OCI-LY7 (cell line): ENCODE data around the gene RARS1. TPM values are rescaled to one million over a fixed set of nuclear protein-coding genes. Genes with fewer than 3 reads are reported as not detected.

Source experiments
- BruUV-seq: library from RNA; stranded (reverse); fragments of 400-500 nt; replicated peaks from 2 replicates; lab custom pipeline; 2021; lab: Mats Ljungman, UMichigan
- CTCF ChIA-PET: fragments of 300-600 bp; sonication (Branson Sonifier 250); formaldehyde crosslinking; loops from one replicate; lab custom pipeline; 2022; ENCODE audit warnings: antibody characterized with exemption; ENCODE audit not compliant: unreplicated experiment; lab: Charles Lee
- POLR2A ChIA-PET: fragments of 300-600 bp; sonication (Branson Sonifier 250); formaldehyde crosslinking; loops from one replicate; lab custom pipeline; 2022; ENCODE audit warnings: antibody characterized with exemption; lab: Charles Lee
- DNase-seq: peaks from one replicate; pipeline ENCODE4 v3.0.0-alpha.2; 2015; ENCODE audit warnings: low spot score
- H2AFZ ChIP-seq: fragments of 200-600 bp; sonication (generic), shearing (Covaris generic); 2 replicates; pipeline ENCODE4 v1.6.1; 2014; ENCODE audit warnings: mild to moderate bottlenecking, antibody characterized with exemption, low read length, moderate library complexity
- H3K27ac ChIP-seq: fragments of 200-600 bp; sonication (generic); 2 replicates; pipeline ENCODE4 v1.5.1; 2014; ENCODE audit warnings: mixed run types, low read depth, mild to moderate bottlenecking, moderate library complexity, low read length, inconsistent platforms; ENCODE audit not compliant: poor library complexity, severe bottlenecking
- H3K36me3 ChIP-seq: fragments of 200-600 bp; sonication (generic); 2 replicates; pipeline ENCODE4 v1.6.1; 2014; ENCODE audit warnings: mild to moderate bottlenecking, antibody characterized with exemption, low read length, moderate library complexity, mixed read lengths; ENCODE audit not compliant: insufficient read depth
- H3K4me1 ChIP-seq: fragments of 200-600 bp; sonication (generic); 2 replicates; pipeline ENCODE4 v1.5.1; 2014; ENCODE audit warnings: mild to moderate bottlenecking, low read length; ENCODE audit not compliant: insufficient read depth, poor library complexity, severe bottlenecking
- H3K4me2 ChIP-seq: fragments of 200-600 bp; sonication (generic); 2 replicates; pipeline ENCODE4 v1.6.1; 2014; ENCODE audit warnings: mild to moderate bottlenecking, low read length
- H3K4me3 ChIP-seq: fragments of 200-600 bp; sonication (generic); 2 replicates; pipeline ENCODE4 v1.5.1; 2014; ENCODE audit warnings: mild to moderate bottlenecking, low read depth, low read length; ENCODE audit not compliant: poor library complexity, severe bottlenecking
- H3K79me2 ChIP-seq: fragments of 200-600 bp; sonication (generic); 2 replicates; pipeline ENCODE4 v1.6.1; 2016; ENCODE audit warnings: low read depth, mild to moderate bottlenecking, low read length, moderate library complexity, mixed read lengths; ENCODE audit not compliant: insufficient read depth
- H3K9me2 ChIP-seq: fragments of 200-600 bp; sonication (generic); 2 replicates; pipeline ENCODE4 v1.6.1; 2016; ENCODE audit warnings: mild to moderate bottlenecking, low read length, mixed read lengths; ENCODE audit not compliant: insufficient read depth
- H3K9me3 ChIP-seq: fragments of 200-600 bp; sonication (generic); 2 replicates; pipeline ENCODE4 v1.6.1; 2014; ENCODE audit warnings: mild to moderate bottlenecking, mixed run types, low read length, mixed read lengths
- H4K20me1 ChIP-seq: fragments of 200-600 bp; sonication (generic); 2 replicates; pipeline ENCODE4 v1.6.1; 2014; ENCODE audit warnings: mild to moderate bottlenecking, antibody characterized with exemption, low read length, moderate library complexity, mixed read lengths; ENCODE audit not compliant: insufficient read depth
- CTCF ChIP-seq: fragments of 200-600 bp; sonication (generic); conservative IDR thresholded peaks from 2 replicates; pipeline ENCODE4 v1.5.1; 2014; ENCODE audit warnings: mild to moderate bottlenecking, antibody characterized with exemption, low read length, moderate library complexity, mixed read lengths
- EZH2phosphoT487 ChIP-seq: fragments of 200-600 bp; sonication (generic); IDR thresholded peaks from 2 replicates; pipeline ENCODE4 v1.6.1; 2018; ENCODE audit warnings: low read depth, borderline replicate concordance, mild to moderate bottlenecking, mixed run types, antibody characterized with exemption, low read length, moderate library complexity, mixed read lengths
- intact Hi-C: fragments of 100-400 bp; cut with micrococcal nuclease; formaldehyde crosslinking; loops from one replicate; pipeline ENCODE4 v1.10.0; 2022; ENCODE audit not compliant: unreplicated experiment
- total RNA-seq, 2 experiments: library from RNA; depleted of rRNA in 1 of 2; stranded (reverse); fragments of >200 nt in 1 of 2; shearing (Covaris generic) in 1 of 2; gene quantifications; 2 replicates each; pipeline ENCODE4 v1.2.3, GENCODE V29; 2014 to 2022

RARS1 gene
- total RNA-seq, 2 experiments from 2014 or later, result 54.4 to 88.4 TPM

GRCh38 chr5:168463081-168463480 lies 23.2 kb upstream of the RARS1 start:
- Histone ChIP-seq H3K4me1 (no peaks in the 10 kb centered on the region), H3K79me2 (no peaks in the 10 kb centered on the region), H3K36me3 (no peaks in the 10 kb centered on the region), H2AFZ (no peak overlapping the region), H4K20me1 (no peaks in the 10 kb centered on the region), H3K9me3 (no peaks in the 10 kb centered on the region), H3K27ac (no peak overlapping the region), H3K9me2 (no peaks in the 10 kb centered on the region), H3K4me2 (no peak overlapping the region), H3K4me3 (no peak overlapping the region)
- TF ChIP-seq EZH2phosphoT487 (no peak), CTCF (no peak)
- intact Hi-C loops, result no loop called here
- ChIA-PET POLR2A (interaction anchor here (0.6 kb wide), 1 partner anchor 40 kb away, joined by 4 read pairs; no protein-coding TSS in a partner anchor), CTCF (no interaction called here)
- no TSS peak for BruUV-seq
- no peak for DNase-seq

GRCh38 chr5:168464214-168464613 lies 22.1 kb upstream of the RARS1 start:
- no peaks in the 10 kb centered on the region for H3K79me2 ChIP-seq
- POLR2A ChIA-PET, result no interaction called here
- intact Hi-C loops, result no loop called here
- no peak for DNase-seq
- no peaks in the 10 kb centered on the region for H3K9me2 ChIP-seq
- H3K9me3 ChIP-seq, result no peaks in the 10 kb centered on the region
- no peak for TF ChIP-seq EZH2phosphoT487
- no peak for TF ChIP-seq CTCF
- no peak overlapping the region for H3K4me3 ChIP-seq
- no peaks in the 10 kb centered on the region for H3K36me3 ChIP-seq
- no peak overlapping the region for H3K4me2 ChIP-seq
- CTCF ChIA-PET, result no interaction called here
- H3K27ac ChIP-seq, result no peak overlapping the region
- H4K20me1 ChIP-seq, result no peaks in the 10 kb centered on the region
- H2AFZ ChIP-seq, result no peak overlapping the region
- H3K4me1 ChIP-seq, result no peaks in the 10 kb centered on the region
- no TSS peak for BruUV-seq

- BruUV-seq, result no TSS peak
These were observed 21.6 kb upstream of the RARS1 start for GRCh38 chr5:168464641-168465040.

More at GRCh38 chr5:168464641-168465040, 21.6 kb upstream of the RARS1 start:
- Histone ChIP-seq H3K9me2 (no peaks in the 10 kb centered on the region), H3K4me2 (no peak overlapping the region), H3K9me3 (no peaks in the 10 kb centered on the region), H3K4me1 (no peaks in the 10 kb centered on the region), H4K20me1 (no peaks in the 10 kb centered on the region), H3K27ac (no peak overlapping the region), H2AFZ (no peak overlapping the region), H3K4me3 (no peak overlapping the region), H3K36me3 (no peaks in the 10 kb centered on the region), H3K79me2 (no peaks in the 10 kb centered on the region)
- intact Hi-C loops, result no loop called here
- no peak for DNase-seq
- ChIA-PET POLR2A (no interaction called here), CTCF (no interaction called here)
- TF ChIP-seq EZH2phosphoT487 (no peak), CTCF (no peak)
